HepG2 (cell line): Measurements from ENCODE around the gene RETREG2. TPM values are rescaled to one million over a fixed set of nuclear protein-coding genes. Genes with fewer than 3 reads are reported as not detected.

Experiments used
- ARNT2 ChIP-seq: sonication (generic); formaldehyde crosslinking; IDR thresholded peaks from 2 replicates; pipeline ENCODE4 v1.8.0; 2022; ENCODE audit warnings: mild to moderate bottlenecking, low read depth, missing genetic modification reagents, moderate library complexity
- EED ChIP-seq: sonication (generic); formaldehyde crosslinking; IDR thresholded peaks from 2 replicates; pipeline ENCODE4 v1.5.0; 2020; ENCODE audit warnings: mild to moderate bottlenecking, missing genetic modification reagents
- GPN1 ChIP-seq: sonication (generic); formaldehyde crosslinking; IDR thresholded peaks from 2 replicates; pipeline ENCODE4 v1.5.1; 2020; ENCODE audit warnings: missing genetic modification reagents, borderline replicate concordance
- MXD4 ChIP-seq: IDR thresholded peaks from 2 replicates; pipeline ENCODE4 v1.6.1; 2016; ENCODE audit warnings: mild to moderate bottlenecking, missing biosample characterization, missing genetic modification reagents
- NAIF1 ChIP-seq: sonication (generic); formaldehyde crosslinking; IDR thresholded peaks from 2 replicates; pipeline ENCODE4 v1.5.0; 2020; ENCODE audit warnings: mild to moderate bottlenecking, missing genetic modification reagents, borderline replicate concordance
- NBN ChIP-seq: fragments of 450-650 bp; conservative IDR thresholded peaks from 2 replicates; pipeline ENCODE4 v1.6.1; 2017
- NFRKB ChIP-seq: fragments of 450-650 bp; IDR thresholded peaks from 2 replicates; pipeline ENCODE4 v1.6.1; 2017
- NFYB ChIP-seq: sonication (generic); formaldehyde crosslinking; IDR thresholded peaks from 2 replicates; pipeline ENCODE4 v1.4.0; 2020; ENCODE audit warnings: missing genetic modification reagents
- NR1H2 ChIP-seq: sonication (generic); formaldehyde crosslinking; IDR thresholded peaks from 2 replicates; pipeline ENCODE4 v1.8.1; 2022; ENCODE audit warnings: low read depth, missing genetic modification reagents, borderline replicate concordance
- TAF1 ChIP-seq: sonication (generic); formaldehyde crosslinking; IDR thresholded peaks from 2 replicates; pipeline ENCODE4 v1.4.0; 2020; ENCODE audit warnings: missing genetic modification reagents
- U2AF2 ChIP-seq: fragments of 200-400 bp; formaldehyde crosslinking; IDR thresholded peaks from 2 replicates; pipeline ENCODE4 v1.6.1; 2017; ENCODE audit warnings: low read depth, mild to moderate bottlenecking, low read length
- ZC3H13 ChIP-seq: sonication (generic); formaldehyde crosslinking; IDR thresholded peaks from 2 replicates; pipeline ENCODE4 v1.8.1; 2023; ENCODE audit warnings: mild to moderate bottlenecking, missing genetic modification reagents, moderate library complexity
- ZNF3 ChIP-seq: IDR thresholded peaks from 2 replicates; pipeline ENCODE4 v1.7.0; 2017; ENCODE audit warnings: inconsistent platforms
- ZNF329 ChIP-seq: sonication (generic); formaldehyde crosslinking; IDR thresholded peaks from 2 replicates; pipeline ENCODE4 v1.9.0; 2021; ENCODE audit warnings: low read depth, mild to moderate bottlenecking, missing genetic modification reagents
- ZNF761 ChIP-seq: sonication (generic); formaldehyde crosslinking; conservative IDR thresholded peaks from 2 replicates; pipeline ENCODE4 v1.4.0; 2020; ENCODE audit warnings: mild to moderate bottlenecking, missing genetic modification reagents
- polyA plus RNA-seq, 8 experiments: library from polyadenylated mRNA; depleted of rRNA in 3 of 8; stranded (reverse) in 7 of 8; unstranded in 1 of 8; fragments of >200 nt; fragmentation: Illumina TruSeq in 4 of 8; extraction: Trizol in 4 of 8; gene quantifications; 2 replicates each; pipeline versions ENCODE4 v1.2.1 to v1.2.3, GENCODE V29; 2011 to 2016; ENCODE audit warnings: low read depth in 4 of 8, missing spikeins in 1 of 8, mixed read lengths in 1 of 8; ENCODE audit not compliant: insufficient read depth in 1 of 8
- total RNA-seq, 5 experiments: library from RNA; depleted of rRNA; stranded (reverse); fragments of >200 nt; fragmentation: Illumina TruSeq; extraction: Trizol; gene quantifications; 2 replicates each; pipeline ENCODE4 v1.2.3, GENCODE V29; 2016; ENCODE audit warnings: low read depth in 1 of 5
- TF ChIP-seq, protein P1 (sequence below): sonication (generic); formaldehyde crosslinking; IDR thresholded peaks from 2 replicates; pipeline ENCODE4 v1.4.0; 2020; ENCODE audit warnings: missing genetic modification reagents
- TF ChIP-seq, protein P2 (sequence below): sonication (generic); formaldehyde crosslinking; IDR thresholded peaks from 2 replicates; pipeline ENCODE4 v1.5.0; 2020; ENCODE audit warnings: missing genetic modification reagents
- TF ChIP-seq, protein P3 (sequence below): sonication (generic); formaldehyde crosslinking; IDR thresholded peaks from 2 replicates; pipeline ENCODE4 v1.8.1; 2023; ENCODE audit warnings: mild to moderate bottlenecking, moderate library complexity, missing genetic modification reagents
- TF ChIP-seq, protein P4 (sequence below): sonication (generic); formaldehyde crosslinking; IDR thresholded peaks from 2 replicates; pipeline ENCODE4; 2020; ENCODE audit warnings: missing genetic modification reagents, mild to moderate bottlenecking, borderline replicate concordance

The RETREG2 gene
- total and polyA plus RNA-seq, 2 of the 13 experiments (the other 11 are each of a cell fraction or from before 2014, with no cell fraction given), result 86.0 to 134 TPM

DNA sequence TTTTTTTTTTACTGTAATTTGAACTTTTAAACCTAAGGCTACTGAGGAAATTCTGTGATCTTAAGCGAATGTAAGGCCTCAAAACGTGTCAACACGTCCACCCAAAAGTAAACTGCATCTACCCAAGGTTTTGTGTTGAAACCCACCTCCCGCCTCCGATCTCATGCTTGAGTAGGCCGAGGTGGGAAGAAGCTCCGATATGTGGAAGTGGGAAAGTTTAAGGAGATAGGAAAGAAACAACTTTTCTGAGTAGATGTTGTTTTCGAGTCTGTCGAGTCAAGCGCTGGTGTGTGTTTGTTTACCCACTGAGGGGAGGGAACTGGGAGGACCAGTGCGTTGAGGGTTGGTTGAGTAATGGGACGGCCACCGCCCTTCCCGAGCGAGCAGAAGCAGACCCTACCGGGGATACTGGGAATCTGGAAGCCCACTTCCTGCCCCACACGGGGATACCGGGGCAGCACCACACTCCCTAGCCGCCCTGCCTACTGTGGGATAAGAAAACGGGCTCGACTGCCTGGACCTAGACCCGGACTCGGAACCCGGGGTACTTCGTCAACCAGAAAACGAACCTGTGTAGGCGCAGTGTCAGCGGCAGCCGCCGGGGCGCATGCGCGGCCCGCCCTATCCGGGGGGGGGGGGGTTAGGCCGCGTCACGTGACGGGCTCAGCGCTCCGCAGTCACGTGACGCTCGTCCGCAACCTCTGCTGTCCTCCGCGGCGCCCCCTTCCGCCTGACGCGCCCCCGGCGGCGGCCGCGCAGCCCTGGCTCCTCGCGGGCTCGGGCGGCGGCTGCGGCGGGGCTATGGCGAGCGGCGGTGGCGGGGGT, at the start of gene RETREG2 (continued):
- TF ChIP-seq, protein P1, sequence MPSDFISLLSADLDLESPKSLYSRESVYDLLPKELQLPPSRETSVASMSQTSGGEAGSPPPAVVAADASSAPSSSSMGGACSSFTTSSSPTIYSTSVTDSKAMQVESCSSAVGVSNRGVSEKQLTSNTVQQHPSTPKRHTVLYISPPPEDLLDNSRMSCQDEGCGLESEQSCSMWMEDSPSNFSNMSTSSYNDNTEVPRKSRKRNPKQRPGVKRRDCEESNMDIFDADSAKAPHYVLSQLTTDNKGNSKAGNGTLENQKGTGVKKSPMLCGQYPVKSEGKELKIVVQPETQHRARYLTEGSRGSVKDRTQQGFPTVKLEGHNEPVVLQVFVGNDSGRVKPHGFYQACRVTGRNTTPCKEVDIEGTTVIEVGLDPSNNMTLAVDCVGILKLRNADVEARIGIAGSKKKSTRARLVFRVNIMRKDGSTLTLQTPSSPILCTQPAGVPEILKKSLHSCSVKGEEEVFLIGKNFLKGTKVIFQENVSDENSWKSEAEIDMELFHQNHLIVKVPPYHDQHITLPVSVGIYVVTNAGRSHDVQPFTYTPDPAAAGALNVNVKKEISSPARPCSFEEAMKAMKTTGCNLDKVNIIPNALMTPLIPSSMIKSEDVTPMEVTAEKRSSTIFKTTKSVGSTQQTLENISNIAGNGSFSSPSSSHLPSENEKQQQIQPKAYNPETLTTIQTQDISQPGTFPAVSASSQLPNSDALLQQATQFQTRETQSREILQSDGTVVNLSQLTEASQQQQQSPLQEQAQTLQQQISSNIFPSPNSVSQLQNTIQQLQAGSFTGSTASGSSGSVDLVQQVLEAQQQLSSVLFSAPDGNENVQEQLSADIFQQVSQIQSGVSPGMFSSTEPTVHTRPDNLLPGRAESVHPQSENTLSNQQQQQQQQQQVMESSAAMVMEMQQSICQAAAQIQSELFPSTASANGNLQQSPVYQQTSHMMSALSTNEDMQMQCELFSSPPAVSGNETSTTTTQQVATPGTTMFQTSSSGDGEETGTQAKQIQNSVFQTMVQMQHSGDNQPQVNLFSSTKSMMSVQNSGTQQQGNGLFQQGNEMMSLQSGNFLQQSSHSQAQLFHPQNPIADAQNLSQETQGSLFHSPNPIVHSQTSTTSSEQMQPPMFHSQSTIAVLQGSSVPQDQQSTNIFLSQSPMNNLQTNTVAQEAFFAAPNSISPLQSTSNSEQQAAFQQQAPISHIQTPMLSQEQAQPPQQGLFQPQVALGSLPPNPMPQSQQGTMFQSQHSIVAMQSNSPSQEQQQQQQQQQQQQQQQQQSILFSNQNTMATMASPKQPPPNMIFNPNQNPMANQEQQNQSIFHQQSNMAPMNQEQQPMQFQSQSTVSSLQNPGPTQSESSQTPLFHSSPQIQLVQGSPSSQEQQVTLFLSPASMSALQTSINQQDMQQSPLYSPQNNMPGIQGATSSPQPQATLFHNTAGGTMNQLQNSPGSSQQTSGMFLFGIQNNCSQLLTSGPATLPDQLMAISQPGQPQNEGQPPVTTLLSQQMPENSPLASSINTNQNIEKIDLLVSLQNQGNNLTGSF (CRISPR knock-in tag), result peak; percentile 65; the same call in 1 of the 2 replicates
- no peak for TF ChIP-seq NBN
- no peak; the same call in 1 of the 2 replicates for TF ChIP-seq EED (CRISPR knock-in tag)
- TF ChIP-seq, protein P2, sequence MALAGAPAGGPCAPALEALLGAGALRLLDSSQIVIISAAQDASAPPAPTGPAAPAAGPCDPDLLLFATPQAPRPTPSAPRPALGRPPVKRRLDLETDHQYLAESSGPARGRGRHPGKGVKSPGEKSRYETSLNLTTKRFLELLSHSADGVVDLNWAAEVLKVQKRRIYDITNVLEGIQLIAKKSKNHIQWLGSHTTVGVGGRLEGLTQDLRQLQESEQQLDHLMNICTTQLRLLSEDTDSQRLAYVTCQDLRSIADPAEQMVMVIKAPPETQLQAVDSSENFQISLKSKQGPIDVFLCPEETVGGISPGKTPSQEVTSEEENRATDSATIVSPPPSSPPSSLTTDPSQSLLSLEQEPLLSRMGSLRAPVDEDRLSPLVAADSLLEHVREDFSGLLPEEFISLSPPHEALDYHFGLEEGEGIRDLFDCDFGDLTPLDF, result peak; percentile 31; the same call in 1 of the 2 replicates
- TF ChIP-seq NFYB (CRISPR knock-in tag), result no peak
- peak; percentile 81 for TF ChIP-seq ZC3H13 (CRISPR knock-in tag)
- no peak for TF ChIP-seq MXD4 (CRISPR knock-in tag)
- TF ChIP-seq, protein P3, sequence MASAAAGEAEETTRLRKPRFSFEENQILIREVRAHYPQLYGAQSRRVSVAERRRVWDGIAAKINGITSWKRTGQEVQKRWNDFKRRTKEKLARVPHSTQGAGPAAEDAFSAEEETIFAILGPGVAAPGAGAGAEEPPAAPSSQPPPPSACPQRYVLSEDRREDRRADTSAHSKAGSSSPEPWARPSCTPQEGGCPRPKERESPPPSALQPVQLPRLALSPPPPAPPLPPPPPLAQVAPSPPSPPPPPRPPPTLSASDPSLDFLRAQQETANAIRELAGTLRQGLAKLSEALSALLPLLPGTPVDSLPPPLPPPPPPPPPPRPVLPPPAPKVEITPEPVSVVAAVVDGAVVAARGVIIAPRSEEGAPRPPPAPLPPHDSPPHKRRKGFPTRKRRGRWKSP (CRISPR knock-in tag), result no peak; the same call in 1 of the 2 replicates
- peak; percentile 63 for TF ChIP-seq ZNF329 (CRISPR knock-in tag)
- TF ChIP-seq U2AF2, result peak; percentile 68; the same call in 1 of the 2 replicates
- TF ChIP-seq NR1H2 (CRISPR knock-in tag), result no peak
- TF ChIP-seq, protein P4, sequence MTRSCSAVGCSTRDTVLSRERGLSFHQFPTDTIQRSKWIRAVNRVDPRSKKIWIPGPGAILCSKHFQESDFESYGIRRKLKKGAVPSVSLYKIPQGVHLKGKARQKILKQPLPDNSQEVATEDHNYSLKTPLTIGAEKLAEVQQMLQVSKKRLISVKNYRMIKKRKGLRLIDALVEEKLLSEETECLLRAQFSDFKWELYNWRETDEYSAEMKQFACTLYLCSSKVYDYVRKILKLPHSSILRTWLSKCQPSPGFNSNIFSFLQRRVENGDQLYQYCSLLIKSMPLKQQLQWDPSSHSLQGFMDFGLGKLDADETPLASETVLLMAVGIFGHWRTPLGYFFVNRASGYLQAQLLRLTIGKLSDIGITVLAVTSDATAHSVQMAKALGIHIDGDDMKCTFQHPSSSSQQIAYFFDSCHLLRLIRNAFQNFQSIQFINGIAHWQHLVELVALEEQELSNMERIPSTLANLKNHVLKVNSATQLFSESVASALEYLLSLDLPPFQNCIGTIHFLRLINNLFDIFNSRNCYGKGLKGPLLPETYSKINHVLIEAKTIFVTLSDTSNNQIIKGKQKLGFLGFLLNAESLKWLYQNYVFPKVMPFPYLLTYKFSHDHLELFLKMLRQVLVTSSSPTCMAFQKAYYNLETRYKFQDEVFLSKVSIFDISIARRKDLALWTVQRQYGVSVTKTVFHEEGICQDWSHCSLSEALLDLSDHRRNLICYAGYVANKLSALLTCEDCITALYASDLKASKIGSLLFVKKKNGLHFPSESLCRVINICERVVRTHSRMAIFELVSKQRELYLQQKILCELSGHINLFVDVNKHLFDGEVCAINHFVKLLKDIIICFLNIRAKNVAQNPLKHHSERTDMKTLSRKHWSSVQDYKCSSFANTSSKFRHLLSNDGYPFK (CRISPR knock-in tag), result peak; percentile 66
- no peak for TF ChIP-seq NFRKB
- no peak for TF ChIP-seq GPN1
- peak; percentile 78 for TF ChIP-seq ARNT2
- TF ChIP-seq NAIF1 (CRISPR knock-in tag), result no peak
- TF ChIP-seq TAF1 (CRISPR knock-in tag), result peak; percentile 87
- TF ChIP-seq ZNF761 (CRISPR knock-in tag), result no peak
- TF ChIP-seq ZNF3 (CRISPR knock-in tag), result no peak
